Activated T-cell treated with anti-CD3 and anti-CD28 coated beads, Interleukin-2, amount 50 U/mL, for 48 hours (primary cell): ENCODE results near the gene RERE.

ENCODE experiments used
- DNase-seq, 2 experiments: peaks; one replicate each; pipeline ENCODE4 v3.0.0-alpha.2; 2020

The RERE gene

GRCh38 chr1:8497210-8497819 lies 320.1 kb downstream of the RERE start:
- DNase-seq: no peak

GRCh38 chr1:8496473-8496872 lies 321.0 kb downstream of the RERE start:
- DNase-seq: no peak

GRCh38 chr1:8495928-8496401 lies 321.5 kb downstream of the RERE start:
- peak; percentile 43 to 56 for DNase-seq

GRCh38 chr1:8494681-8495080 lies 322.8 kb downstream of the RERE start:
- DNase-seq: no peak

GRCh38 chr1:8493916-8494540 lies 323.4 kb downstream of the RERE start:
- no peak for DNase-seq

- no peak for DNase-seq
These were observed 330.2 kb downstream of the RERE start for GRCh38 chr1:8487249-8487648.

GRCh38 chr1:8486047-8486446 lies 331.4 kb downstream of the RERE start:
- DNase-seq: no peak

GRCh38 chr1:8483586-8483985 lies 333.9 kb downstream of the RERE start:
- no peak for DNase-seq

- no peak for DNase-seq
These were observed 334.5 kb downstream of the RERE start for GRCh38 chr1:8482979-8483381.

GRCh38 chr1:8481650-8482380 lies 335.6 kb downstream of the RERE start:
- no peak for DNase-seq

GRCh38 chr1:8478566-8478965 lies 338.9 kb downstream of the RERE start:
- DNase-seq: no peak

GRCh38 chr1:8477983-8478362 lies 339.5 kb downstream of the RERE start:
- no peak for DNase-seq

- peak; percentile 41 to 51 for DNase-seq
These were observed 340.1 kb downstream of the RERE start for GRCh38 chr1:8477166-8477982.

- no peak for DNase-seq
These were observed 341.4 kb downstream of the RERE start for GRCh38 chr1:8476006-8476405.

GRCh38 chr1:8474369-8474768 lies 343.1 kb downstream of the RERE start:
- no peak for DNase-seq

- no peak for DNase-seq
These were observed 343.5 kb downstream of the RERE start for GRCh38 chr1:8473891-8474300.

- DNase-seq: no peak
These were observed 344.1 kb downstream of the RERE start for GRCh38 chr1:8473121-8473875.

- peak; percentile 38 to 47 for DNase-seq
These were observed 344.8 kb downstream of the RERE start for GRCh38 chr1:8472668-8473067.

- DNase-seq: no peak
These were observed 346.0 kb downstream of the RERE start for GRCh38 chr1:8471451-8471850.

GRCh38 chr1:8468751-8469150 lies 348.7 kb downstream of the RERE start:
- DNase-seq: no peak

- no peak for DNase-seq
These were observed 350.1 kb downstream of the RERE start for GRCh38 chr1:8467308-8467707.

GRCh38 chr1:8465692-8466091 lies 351.7 kb downstream of the RERE start:
- DNase-seq: no peak

- no peak for DNase-seq
These were observed 352.4 kb downstream of the RERE start for GRCh38 chr1:8465013-8465412.
